Activated naive CD4-positive, alpha-beta T cell treated with anti-CD3 and anti-CD28 coated beads, Interleukin-2, amount 50 U/mL, for 72 hours (primary cell): ENCODE data around the gene ARHGAP31. TPM values are rescaled to one million over a fixed set of nuclear protein-coding genes. Genes with fewer than 3 reads are reported as not detected.
A peak's percentile ranks its signal among the peaks of the same experiment; 100 is the strongest.
"Not testable (repeated sequence)": the region's sequence is repeated elsewhere in the genome, so short reads cannot be mapped to it uniquely, and the experiment has no call there.

ENCODE experiments used
- ATAC-seq, 2 donors: fragments of 150-1000 bp; cut with Tn5 transposase; 2 replicates each; pipeline ENCODE4 v1.10.0; 2021; ENCODE audit warnings: mild to moderate bottlenecking in 2 of 2, moderate library complexity in 2 of 2
- DNase-seq, 2 donors: peaks; one replicate each; pipeline ENCODE4 v3.0.0; 2021 to 2022; ENCODE audit warnings: low spot score in 2 of 2
- H3K27ac Mint-ChIP-seq, 2 donors: one replicate each; pipeline ENCODE4 v1.8.0; 2022; ENCODE audit warnings: mild to moderate bottlenecking in 2 of 2, mixed read lengths in 2 of 2
- H3K36me3 Mint-ChIP-seq, 2 donors: one replicate each; pipeline ENCODE4 v1.8.0; 2022; ENCODE audit warnings: mixed read lengths in 2 of 2
- H3K9me3 Mint-ChIP-seq, 2 donors: one replicate each; pipeline ENCODE4 v1.8.0; 2022; ENCODE audit warnings: mixed read lengths in 2 of 2
- total RNA-seq, 2 donors: library from RNA; stranded (reverse); gene quantifications; one replicate each; pipeline ENCODE4 v1.2.3, GENCODE V29; 2022

ARHGAP31 gene
- total RNA-seq, 2 donors from 2014 or later = 2.1 to 11.0 TPM

DNA sequence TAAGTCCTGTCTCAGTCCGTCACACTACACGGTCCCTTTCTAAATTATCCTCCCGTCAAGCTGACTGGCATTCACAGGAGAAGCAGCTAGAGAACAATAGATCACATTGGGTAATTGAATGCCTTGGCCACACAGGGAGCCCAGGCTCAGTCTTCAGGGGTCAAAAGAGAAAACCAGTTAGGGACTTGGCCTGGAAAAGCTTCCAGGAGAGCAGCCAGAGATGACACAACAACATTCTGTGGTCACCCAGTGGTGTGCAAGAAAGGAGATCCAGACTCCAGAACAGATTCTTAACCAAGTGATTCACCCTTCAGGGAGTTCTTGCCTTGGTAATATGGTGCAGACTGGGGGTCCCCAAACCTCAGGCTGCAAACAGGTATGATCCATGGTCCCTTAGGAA, 15.9 kb downstream of the ARHGAP31 start:
- H3K9me3 Mint-ChIP-seq = no peaks in the 10 kb centered on the region
- DNase-seq = no peak
- no peak overlapping the region for H3K27ac Mint-ChIP-seq
- no peak for ATAC-seq
- H3K36me3 Mint-ChIP-seq = peaks cover 7 to 16% of the 10 kb centered on the region in 2 donors

DNA sequence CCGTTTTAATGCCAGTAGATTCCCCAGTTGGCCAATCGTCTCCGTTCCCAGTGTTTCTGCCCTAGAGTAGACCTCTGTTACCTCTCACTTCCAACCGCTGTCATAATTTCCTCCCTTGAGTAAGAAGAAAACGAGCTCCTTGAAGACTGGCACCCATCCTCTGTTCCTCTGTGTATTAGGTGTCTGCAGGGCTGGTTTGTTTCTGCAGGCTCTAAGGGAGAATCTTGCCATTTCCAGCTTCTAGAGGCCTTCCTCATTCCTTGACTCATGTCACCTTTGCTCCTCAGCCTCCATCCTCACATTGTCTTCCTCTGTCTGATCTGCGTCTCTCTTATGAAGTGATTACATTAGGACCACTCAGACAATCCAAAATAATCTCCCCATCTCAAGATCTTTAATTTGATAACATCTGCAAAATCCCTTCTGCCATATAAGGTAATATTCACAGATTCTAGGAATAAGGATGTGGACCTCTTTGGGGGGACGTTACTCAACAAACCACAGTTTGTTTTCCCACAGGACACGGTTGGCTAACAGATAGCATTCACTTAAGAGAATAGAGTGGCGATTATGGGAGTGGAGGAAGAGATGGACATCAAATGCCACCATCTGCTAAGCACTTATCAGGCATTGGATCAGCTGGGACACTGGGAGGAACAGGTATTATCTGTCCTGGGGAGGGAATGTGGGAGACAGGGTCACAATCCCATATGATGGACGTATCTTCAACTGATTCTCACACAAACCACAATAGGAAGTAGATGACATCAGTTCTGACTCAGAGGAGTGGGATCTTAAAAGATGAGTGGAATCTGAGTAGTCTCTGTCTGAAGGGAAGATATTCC, 17.1 kb downstream of the ARHGAP31 start:
- Mint-ChIP-seq H3K27ac (no peak overlapping the region), H3K9me3 (no peaks in the 10 kb centered on the region), H3K36me3 (peaks cover 7 to 16% of the 10 kb centered on the region in 2 donors)
- DNase-seq (no peak), ATAC-seq (peak in 1 of 2 donors; percentile 74)

DNA sequence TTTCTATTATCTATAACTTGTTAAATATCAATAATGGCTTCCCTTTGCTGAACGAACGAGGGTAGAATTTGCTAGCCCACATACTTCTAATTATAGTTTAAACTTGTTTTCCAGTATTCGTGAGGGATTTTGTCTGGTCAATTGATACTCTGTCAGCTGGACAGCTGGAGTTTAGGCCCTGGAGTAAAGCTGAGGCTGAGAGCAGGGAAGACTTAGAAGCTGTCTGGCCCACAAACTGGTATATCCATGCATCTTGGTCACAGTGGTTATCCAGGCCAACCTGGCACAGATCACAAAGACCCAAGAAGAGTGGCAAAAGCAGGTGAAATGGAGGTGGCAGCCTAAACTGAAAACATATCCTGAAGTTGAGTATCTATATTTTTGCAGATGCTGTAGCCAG, 19.3 kb downstream of the ARHGAP31 start:
- no peak overlapping the region for H3K27ac Mint-ChIP-seq
- ATAC-seq (no peak), DNase-seq (no peak)
- peaks cover 2% of the 10 kb centered on the region in 2 donors for H3K36me3 Mint-ChIP-seq
- H3K9me3 Mint-ChIP-seq = no peaks in the 10 kb centered on the region

DNA sequence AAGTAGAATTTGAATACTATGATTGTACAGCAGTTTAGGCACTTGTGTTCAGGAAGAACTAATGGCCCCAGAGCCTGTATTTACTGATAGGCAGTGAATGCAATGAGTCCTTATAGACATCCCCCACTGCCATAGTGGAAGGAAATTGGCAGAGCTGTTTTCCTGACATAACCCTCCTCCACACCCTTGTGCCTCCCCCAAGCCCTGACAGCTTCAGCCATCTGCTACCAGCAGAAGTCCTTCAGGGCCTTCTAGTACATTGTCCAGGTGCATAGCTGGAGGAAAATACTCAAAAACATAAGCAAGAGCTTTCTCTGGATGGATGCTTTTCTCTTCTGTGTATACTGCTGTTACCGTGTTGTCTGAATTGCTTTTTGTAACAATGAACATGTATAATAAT, 20.6 kb downstream of the ARHGAP31 start:
- Mint-ChIP-seq H3K36me3 (no peaks in the 10 kb centered on the region), H3K27ac (no peak overlapping the region), H3K9me3 (no peaks in the 10 kb centered on the region)
- ATAC-seq (no peak), DNase-seq (no peak)

DNA sequence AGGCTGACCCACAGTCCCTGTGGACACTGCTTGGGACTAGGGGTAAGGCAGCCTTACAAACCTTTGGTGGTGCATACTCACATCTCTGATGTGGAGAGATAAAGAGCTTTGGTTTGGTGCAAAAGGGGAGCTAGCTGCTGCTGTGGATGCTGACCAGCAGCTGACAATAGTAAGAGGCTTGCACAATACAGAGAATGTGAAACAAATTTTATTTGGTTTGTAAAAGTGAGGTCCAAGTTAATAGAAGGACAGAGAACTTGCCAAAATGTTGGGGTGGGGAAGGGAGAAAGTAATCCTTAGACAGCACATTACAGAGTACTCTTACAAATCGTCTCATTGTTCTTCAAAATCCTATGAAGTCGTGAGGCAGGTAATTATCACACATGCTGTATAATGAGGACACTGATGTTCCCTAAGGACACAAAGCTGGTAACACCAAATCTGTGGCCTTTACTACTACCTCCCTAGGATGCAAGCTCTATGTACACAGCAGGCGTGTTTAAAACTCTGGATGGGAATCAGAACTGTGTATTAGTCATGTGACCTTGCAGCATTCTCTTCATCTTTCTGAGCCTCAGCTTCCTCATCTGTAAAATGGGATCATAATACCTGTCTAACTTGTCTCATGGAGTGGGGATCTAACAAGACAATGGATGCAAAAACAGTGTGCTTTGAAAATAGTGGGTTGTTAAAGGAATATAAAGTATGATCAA, 21.6 kb downstream of the ARHGAP31 start:
- ATAC-seq = no peak
- no peak overlapping the region for H3K27ac Mint-ChIP-seq
- no peaks in the 10 kb centered on the region for H3K36me3 Mint-ChIP-seq
- no peak for DNase-seq
- H3K9me3 Mint-ChIP-seq = no peaks in the 10 kb centered on the region

DNA sequence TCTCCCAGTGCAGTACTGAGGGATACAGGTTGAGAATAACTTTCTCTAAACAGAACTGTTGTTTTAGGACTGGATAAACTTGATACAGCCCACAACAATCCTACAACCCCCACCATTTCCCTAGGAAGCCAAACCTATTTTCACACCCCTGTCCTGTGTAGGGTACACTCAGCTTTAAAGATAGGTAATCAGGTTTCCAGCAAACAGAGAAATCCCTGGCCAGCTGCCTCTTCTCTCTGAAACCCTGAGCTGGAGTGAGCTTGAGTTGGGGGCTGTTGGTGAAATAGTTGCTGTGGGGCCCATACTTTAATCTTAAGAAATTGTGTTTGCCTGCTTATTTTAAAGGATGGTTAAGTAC, 22.1 kb downstream of the ARHGAP31 start:
- ATAC-seq (no peak), DNase-seq (no peak)

DNA sequence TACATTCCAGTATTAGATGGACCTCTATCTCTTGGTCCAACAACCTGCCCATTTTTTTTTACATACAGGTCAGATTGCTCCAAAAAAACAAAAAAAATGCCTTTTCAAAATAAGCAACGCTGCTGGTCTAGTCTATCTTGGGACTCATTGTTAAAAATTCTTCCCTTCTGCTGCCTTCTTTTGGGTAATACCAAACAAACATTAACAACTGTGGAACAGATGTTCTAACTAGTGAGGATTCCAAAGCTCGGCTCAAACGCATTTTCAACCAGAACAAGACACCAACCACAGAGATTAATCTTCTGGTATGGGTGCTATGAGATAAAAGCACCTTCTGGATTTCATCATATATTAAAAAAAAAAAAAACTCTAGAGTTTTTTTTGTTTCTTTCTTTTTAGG, 24.7 kb downstream of the ARHGAP31 start:
- ATAC-seq = no peak
- no peaks in the 10 kb centered on the region for H3K9me3 Mint-ChIP-seq

More for the DNA sequence above, 22.1 kb downstream of the ARHGAP31 start:
- Mint-ChIP-seq H3K9me3 (no peaks in the 10 kb centered on the region), H3K36me3 (no peaks in the 10 kb centered on the region), H3K27ac (no peak overlapping the region)

DNA sequence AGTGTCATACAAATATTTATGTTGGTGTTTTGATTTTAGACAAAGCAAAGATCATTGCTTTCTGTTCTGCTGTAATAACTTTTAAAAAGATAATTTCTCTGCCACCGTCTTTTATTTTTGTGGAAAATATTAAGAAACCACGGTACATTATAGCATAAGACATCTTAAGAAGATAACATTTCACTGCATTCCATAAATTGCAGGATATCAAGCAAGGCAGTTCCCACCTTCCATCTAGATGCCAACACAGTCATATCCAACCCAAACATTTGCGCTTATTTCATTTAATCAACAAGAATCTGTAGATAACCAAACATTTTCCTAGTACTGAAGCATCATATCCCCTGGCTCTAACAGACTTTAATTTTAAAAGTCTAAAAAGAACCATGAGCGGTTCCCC, 25.1 kb downstream of the ARHGAP31 start:
- Mint-ChIP-seq H3K9me3 (no peaks in the 10 kb centered on the region), H3K27ac (no peak overlapping the region), H3K36me3 (peaks cover 4 to 6% of the 10 kb centered on the region in 2 donors)
- ATAC-seq (no peak), DNase-seq (no peak)

More for the DNA sequence above, 24.7 kb downstream of the ARHGAP31 start:
- Mint-ChIP-seq H3K36me3 (peaks cover 0 to 6% of the 10 kb centered on the region in 2 donors), H3K27ac (no peak overlapping the region)
- DNase-seq = no peak

DNA sequence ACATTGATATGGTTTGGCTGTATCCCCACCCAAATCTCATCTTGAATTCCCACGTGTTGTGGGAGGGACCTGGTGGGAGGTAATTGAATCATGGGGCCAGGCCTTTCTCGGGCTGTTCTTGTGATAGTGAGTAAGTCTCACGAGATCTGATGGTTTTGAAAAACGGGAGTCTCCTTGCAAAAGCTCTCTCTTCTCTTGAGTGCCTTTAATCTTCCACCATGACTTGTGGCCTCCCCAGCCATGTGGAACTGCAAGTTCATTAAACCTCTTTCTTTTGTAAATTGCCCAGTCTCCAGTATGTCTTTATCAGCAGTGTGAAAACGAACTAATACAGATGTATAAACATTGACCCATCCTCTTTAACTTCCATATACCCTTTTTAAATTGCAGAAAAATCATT, 26.6 kb downstream of the ARHGAP31 start:
- not testable (repeated sequence) for H3K36me3 Mint-ChIP-seq, H3K27ac Mint-ChIP-seq, DNase-seq, ATAC-seq, H3K9me3 Mint-ChIP-seq

DNA sequence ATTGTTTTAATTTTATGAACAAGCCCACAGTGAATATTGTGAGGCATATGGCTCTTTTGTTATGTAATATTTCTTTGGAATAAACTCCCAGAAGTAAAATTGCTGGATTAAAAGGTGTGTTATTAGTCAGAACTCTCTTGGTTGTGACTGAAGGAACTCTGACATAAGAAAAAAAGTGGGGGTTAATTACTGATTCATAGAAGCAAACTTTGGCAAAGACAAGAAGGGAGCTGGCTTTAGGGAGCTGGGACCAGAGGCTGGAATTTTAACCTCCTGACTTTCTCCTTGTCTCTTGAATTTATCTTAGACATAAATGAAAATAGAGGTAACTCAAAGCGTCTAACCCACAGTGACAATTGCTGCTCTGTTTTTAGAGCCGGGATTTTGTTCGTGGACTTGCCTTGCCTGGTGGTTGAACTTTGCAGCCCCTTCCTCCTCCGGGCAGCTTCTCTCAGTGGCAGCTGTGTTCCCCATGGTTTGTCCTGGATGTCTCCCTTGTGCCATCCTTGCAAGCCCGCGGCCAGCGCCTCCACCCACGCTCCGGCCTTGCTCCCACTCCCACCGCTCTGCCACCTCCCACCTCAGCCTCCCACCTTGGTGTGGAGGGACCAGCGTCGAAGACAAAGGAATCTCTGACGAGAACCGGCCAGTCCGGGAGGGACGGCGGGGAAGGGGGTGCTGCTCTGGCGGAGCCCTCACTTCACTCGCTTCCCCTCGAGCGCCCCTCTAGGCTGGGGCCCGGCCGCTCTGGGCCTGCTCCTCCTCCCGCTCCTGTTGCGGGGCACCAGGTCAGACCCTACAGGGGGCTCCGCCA, 28.0 kb downstream of the ARHGAP31 start:
- Mint-ChIP-seq H3K36me3 (peaks cover 4 to 6% of the 10 kb centered on the region in 2 donors), H3K27ac (peak overlapping the region; percentile 83 to 93), H3K9me3 (no peaks in the 10 kb centered on the region)
- ATAC-seq (peak in 1 of 2 donors; percentile 6), DNase-seq (peak in 1 of 2 donors; percentile 56)

DNA sequence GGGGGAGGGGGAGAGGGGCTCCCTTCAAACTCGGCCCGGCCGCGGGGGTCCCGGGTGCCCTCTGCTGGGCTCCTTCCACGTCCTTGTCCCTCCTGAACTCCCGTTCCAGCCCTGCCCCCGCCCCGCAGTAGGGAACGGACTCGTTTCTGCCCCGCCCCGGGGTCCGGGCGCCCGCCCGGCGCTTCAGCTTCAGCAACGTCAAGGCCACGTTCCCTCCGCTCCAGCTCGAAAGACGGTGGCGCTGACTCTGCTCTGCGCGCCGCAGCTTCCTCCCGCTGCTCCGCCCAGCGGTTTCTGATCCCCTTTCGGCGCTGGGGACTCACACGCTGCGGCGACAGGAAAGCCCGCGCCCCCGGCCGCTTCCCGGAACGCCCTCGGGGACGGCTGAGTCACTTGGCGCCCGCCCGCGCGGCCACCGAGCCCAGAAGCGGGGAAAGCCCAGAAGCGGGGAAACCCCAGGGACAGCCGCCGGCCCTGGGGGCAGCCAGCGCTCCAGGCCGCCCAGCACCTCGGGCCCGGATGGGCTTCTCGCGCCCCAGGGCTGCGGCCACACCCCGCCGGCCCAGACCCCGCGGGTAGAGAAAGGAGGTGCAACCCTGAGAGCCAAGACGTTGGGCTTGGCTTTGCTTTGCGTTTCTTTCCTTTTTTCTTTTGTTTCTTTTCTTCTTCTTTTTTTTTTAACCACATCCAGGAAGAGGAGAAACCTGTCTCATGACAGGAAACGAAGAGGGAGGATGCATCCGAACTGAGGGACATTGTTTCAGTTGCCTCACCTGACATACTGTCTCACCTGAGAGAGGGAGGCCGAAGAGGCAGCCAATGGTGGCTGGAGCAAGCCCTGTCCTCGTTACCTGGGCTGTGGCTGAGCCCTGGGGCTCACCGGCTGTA, 28.9 kb downstream of the ARHGAP31 start:
- Mint-ChIP-seq H3K9me3 (no peaks in the 10 kb centered on the region), H3K27ac (peak overlapping the region; percentile 93 to 94), H3K36me3 (peaks cover 4 to 6% of the 10 kb centered on the region in 2 donors)
- ATAC-seq = peak; percentile 93
- peak; percentile 91 to 97 for DNase-seq

DNA sequence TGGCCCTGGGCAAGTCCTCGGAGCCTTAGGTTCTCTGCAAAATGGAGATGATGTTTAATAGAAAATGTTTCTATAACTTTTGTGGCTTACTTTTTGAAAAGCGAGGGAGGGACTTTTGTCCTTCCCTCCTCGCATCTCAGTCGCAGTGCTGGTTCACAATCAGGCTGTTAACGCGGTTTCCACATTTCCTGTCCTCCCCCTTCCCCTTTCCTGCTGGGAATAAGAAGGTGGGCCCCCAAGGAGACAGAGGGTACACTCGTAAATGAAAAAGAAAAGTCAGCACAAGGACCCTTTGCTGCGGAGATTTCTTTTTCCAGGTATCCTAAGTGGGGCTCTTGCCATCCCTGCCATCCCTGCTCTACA, 29.5 kb downstream of the ARHGAP31 start:
- Mint-ChIP-seq H3K27ac (peak overlapping the region; percentile 93 to 94), H3K9me3 (no peaks in the 10 kb centered on the region), H3K36me3 (peaks cover 4 to 6% of the 10 kb centered on the region in 2 donors)
- no peak for ATAC-seq
- DNase-seq = no peak

DNA sequence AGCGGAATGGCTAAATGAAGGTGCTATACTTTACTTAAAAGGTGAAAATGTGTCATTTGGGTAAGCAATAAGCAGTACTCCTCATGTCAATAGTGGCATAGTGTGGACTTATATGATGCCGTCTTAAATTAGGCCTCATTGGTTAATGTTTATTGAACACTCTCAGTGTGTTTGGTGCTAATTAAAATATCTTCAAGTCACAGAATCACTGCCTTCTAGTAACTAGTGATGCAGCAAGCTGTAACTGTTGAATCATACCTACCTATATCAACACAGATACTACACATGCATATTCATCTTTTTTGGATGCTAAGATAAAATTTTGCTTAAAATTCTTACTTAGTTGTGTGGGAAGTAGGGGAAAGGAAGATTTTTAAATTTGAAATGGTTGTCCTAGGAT, 30.7 kb downstream of the ARHGAP31 start:
- no peak overlapping the region for H3K27ac Mint-ChIP-seq
- no peaks in the 10 kb centered on the region for H3K9me3 Mint-ChIP-seq
- ATAC-seq = no peak
- DNase-seq = no peak
- peaks cover 4 to 11% of the 10 kb centered on the region in 2 donors for H3K36me3 Mint-ChIP-seq

DNA sequence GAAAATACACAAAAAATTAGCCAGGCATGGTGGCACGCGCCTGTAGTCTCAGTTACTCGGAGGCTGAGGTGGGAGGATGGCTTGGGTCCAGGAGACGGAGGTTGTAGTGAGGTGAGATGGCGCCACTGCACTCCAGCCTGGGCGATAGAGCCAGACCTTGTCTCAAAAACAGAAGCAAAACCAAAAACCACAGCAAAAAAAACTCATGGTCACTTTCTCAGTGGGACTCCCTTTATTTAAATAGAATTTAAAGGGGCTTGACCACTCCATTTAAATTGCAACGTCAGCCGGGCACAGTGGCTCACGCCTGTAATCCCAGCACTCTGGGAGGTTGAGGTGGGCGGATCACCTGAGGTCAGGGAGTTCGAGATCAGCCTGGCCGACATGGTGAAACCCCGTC, 32.8 kb downstream of the ARHGAP31 start:
- no peaks in the 10 kb centered on the region for H3K9me3 Mint-ChIP-seq
- ATAC-seq = no peak
- DNase-seq = no peak
- no peak overlapping the region for H3K27ac Mint-ChIP-seq
- H3K36me3 Mint-ChIP-seq = peaks cover 4 to 8% of the 10 kb centered on the region in 2 donors

DNA sequence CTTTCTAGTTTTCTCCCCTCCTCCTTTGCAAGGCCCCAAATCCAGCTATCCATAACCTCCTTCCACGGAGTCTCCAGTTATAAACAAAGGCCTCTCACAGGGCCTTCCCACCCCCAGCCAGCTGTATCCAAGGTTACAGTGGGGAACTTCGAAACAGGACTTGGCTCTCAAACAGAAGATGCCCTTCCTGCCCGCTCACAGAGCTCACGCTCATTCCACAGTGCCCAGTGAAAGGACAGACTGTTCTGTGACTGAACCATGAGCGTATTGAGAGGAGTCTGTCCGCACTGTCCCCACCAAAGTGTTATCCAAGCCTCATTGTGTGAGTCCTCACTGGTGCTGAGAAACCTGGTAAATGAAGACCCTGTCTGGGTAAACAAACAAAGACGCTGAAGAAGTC, 35.4 kb downstream of the ARHGAP31 start:
- ATAC-seq = no peak
- DNase-seq = no peak
- Mint-ChIP-seq H3K36me3 (peaks cover 0 to 6% of the 10 kb centered on the region in 2 donors), H3K27ac (no peak overlapping the region), H3K9me3 (no peaks in the 10 kb centered on the region)

DNA sequence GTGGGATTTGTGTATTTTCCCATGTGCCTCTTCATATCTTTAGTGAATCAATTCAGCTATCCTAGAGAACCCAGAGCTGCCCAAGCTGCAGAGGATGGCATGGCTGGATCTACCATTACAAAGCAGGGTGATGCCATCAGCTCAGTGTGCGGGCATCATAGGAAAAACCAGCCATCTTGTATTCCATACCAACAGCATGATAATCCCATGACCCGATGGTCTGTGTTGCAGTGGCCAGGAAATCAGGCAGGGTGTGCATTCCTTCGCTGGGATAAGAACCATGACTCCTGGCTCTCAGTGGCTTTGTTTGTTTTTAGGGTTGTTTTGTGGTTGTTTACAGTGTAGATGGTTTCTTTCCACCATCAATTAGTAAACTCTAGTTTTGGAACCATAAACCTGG, 36.0 kb downstream of the ARHGAP31 start:
- Mint-ChIP-seq H3K36me3 (peaks cover 1 to 6% of the 10 kb centered on the region in 2 donors), H3K27ac (no peak overlapping the region), H3K9me3 (no peaks in the 10 kb centered on the region)
- no peak for DNase-seq
- no peak for ATAC-seq
